ENCODE results near the gene PSMA2. TPM values are rescaled to one million over a fixed set of nuclear protein-coding genes. Genes with fewer than 3 reads are reported as not detected.

PSMA2 gene
- 71.2 and 91.8 TPM in 2 replicates for total RNA-seq

GRCh38 chr7:42931834-42932651 is at the start of gene PSMA2, which contains the start of gene MRPL32:
TSS of gene PSMA2 (minus strand) at chr7:42932174. CDS start at chr7:42932158, 16 bp downstream.
TSS of gene MRPL32 (plus strand) at chr7:42932376. CDS start at chr7:42932387, 11 bp downstream.
- H3K27me3 ChIP-seq (ENCODE audit: control insufficient read depth, insufficient read depth, low read length): no peaks in the 10 kb centered on the region
- peak within 1 kb of the TSS; percentile 100 for H3K4me3 ChIP-seq (ENCODE audit: low read depth, low read length)
- TF ChIP-seq CTCF (IDR thresholded peaks at IDR 0.05; ENCODE audit: insufficient read depth, low read length, poor library complexity, severe bottlenecking): no peak
- peak; percentile 93 for DNase-seq (ENCODE audit: low read depth)
- H3K36me3 ChIP-seq (ENCODE audit: control insufficient read depth, insufficient read depth, low read length): no peaks in the 10 kb centered on the region

GRCh38 chr7:42981601-42982000 is 49.6 kb upstream of the PSMA2 start:
- TF ChIP-seq CTCF (IDR thresholded peaks at IDR 0.05; ENCODE audit: insufficient read depth, low read length, poor library complexity, severe bottlenecking): no peak
- Histone ChIP-seq H3K4me3 (ENCODE audit: low read depth, low read length) (no peak overlapping the region), H3K27me3 (ENCODE audit: control insufficient read depth, insufficient read depth, low read length) (no peaks in the 10 kb centered on the region), H3K36me3 (ENCODE audit: control insufficient read depth, insufficient read depth, low read length) (no peaks in the 10 kb centered on the region)
- DNase-seq (ENCODE audit: low read depth): no peak

- no peak for DNase-seq (ENCODE audit: low read depth)
- H3K4me3 ChIP-seq (ENCODE audit: low read depth, low read length): no peak overlapping the region
- no peaks in the 10 kb centered on the region for H3K36me3 ChIP-seq (ENCODE audit: control insufficient read depth, insufficient read depth, low read length)
- no peak for TF ChIP-seq CTCF (IDR thresholded peaks at IDR 0.05; ENCODE audit: insufficient read depth, low read length, poor library complexity, severe bottlenecking)
- no peaks in the 10 kb centered on the region for H3K27me3 ChIP-seq (ENCODE audit: control insufficient read depth, insufficient read depth, low read length)
Measured at GRCh38 chr7:42980514-42980913, 48.5 kb upstream of the PSMA2 start.

- no peak overlapping the region for H3K4me3 ChIP-seq (ENCODE audit: low read depth, low read length)
- no peaks in the 10 kb centered on the region for H3K36me3 ChIP-seq (ENCODE audit: control insufficient read depth, insufficient read depth, low read length)
- TF ChIP-seq CTCF (IDR thresholded peaks at IDR 0.05; ENCODE audit: insufficient read depth, low read length, poor library complexity, severe bottlenecking): no peak
- DNase-seq (ENCODE audit: low read depth): no peak
- no peaks in the 10 kb centered on the region for H3K27me3 ChIP-seq (ENCODE audit: control insufficient read depth, insufficient read depth, low read length)
Measured at GRCh38 chr7:42980084-42980483, 48.1 kb upstream of the PSMA2 start.

GRCh38 chr7:42978496-42978895 is 46.5 kb upstream of the PSMA2 start:
- Histone ChIP-seq H3K4me3 (ENCODE audit: low read depth, low read length) (no peak overlapping the region), H3K36me3 (ENCODE audit: control insufficient read depth, insufficient read depth, low read length) (no peaks in the 10 kb centered on the region), H3K27me3 (ENCODE audit: control insufficient read depth, insufficient read depth, low read length) (no peaks in the 10 kb centered on the region)
- DNase-seq (ENCODE audit: low read depth): no peak
- TF ChIP-seq CTCF (IDR thresholded peaks at IDR 0.05; ENCODE audit: insufficient read depth, low read length, poor library complexity, severe bottlenecking): no peak
